Testis (tissue), 3 donors: Measurements from ENCODE around the gene GOT2. TPM values are rescaled to one million over a fixed set of nuclear protein-coding genes. Genes with fewer than 3 reads are reported as not detected.
"Not testable (repeated sequence)": the region's sequence is repeated elsewhere in the genome, so short reads cannot be mapped to it uniquely, and the experiment has no call there.

Experiments
- DNase-seq: peaks from one replicate; pipeline ENCODE4 v3.0.0-alpha.2; 2019
- H3K27ac ChIP-seq, 2 donors: fragments of 200-600 bp; sonication (generic); one replicate each; pipeline ENCODE4 v1.5.1; 2019
- H3K27me3 ChIP-seq: fragments of 200-600 bp; sonication (generic); one replicate; pipeline ENCODE4 v1.5.1; 2019
- H3K36me3 ChIP-seq: fragments of 200-600 bp; sonication (generic); one replicate; pipeline ENCODE4 v1.5.1; 2017; ENCODE audit warnings: low read depth; ENCODE audit errors: missing control alignments
- H3K4me1 ChIP-seq: fragments of 200-600 bp; sonication (generic); one replicate; pipeline ENCODE4 v1.5.1; 2019
- H3K4me3 ChIP-seq, 2 donors: fragments of 200-600 bp; sonication (generic); one replicate each; pipeline ENCODE4 v1.5.1; 2017 to 2019
- H3K9me3 ChIP-seq: fragments of 200-600 bp; sonication (generic); one replicate; pipeline ENCODE4 v1.5.1; 2017
- POLR2A ChIP-seq: fragments of 450-650 bp; IDR thresholded peaks from one replicate; pipeline ENCODE4 v1.6.1; 2017; ENCODE audit warnings: antibody characterized with exemption, mild to moderate bottlenecking, moderate library complexity
- WGBS, 2 donors: methylation state at CpG; one replicate each; pipeline ENCODE4 v1.1.5; 2018; 5-methylcytosine and 5-hydroxymethylcytosine counted together
- intact Hi-C: fragments of 100-400 bp; cut with DNase I; formaldehyde crosslinking; loops from one replicate; pipeline ENCODE4 v1.15.1; 2023; ENCODE audit warnings: low total_unique reads
- polyA plus RNA-seq: library from polyadenylated mRNA; stranded (reverse); fragments of 350-450 nt; fragmentation: Illumina TruSeq; extraction: RNeasy Lipid Tissue Mini Kit (QIAGEN cat#74804); gene quantifications from one replicate; pipeline ENCODE4 v1.2.3, GENCODE V29; 2014; ENCODE audit warnings: low read depth, low replicate concordance; ENCODE audit not compliant: insufficient read depth
- total RNA-seq, 2 donors: library from RNA; depleted of rRNA; stranded (reverse); fragments of >200 nt; gene quantifications; one replicate each; pipeline ENCODE4 v1.2.3, GENCODE V29; 2016
- TF ChIP-seq, protein P1 (sequence below), 3 experiments: fragments of 450-650 bp in 2 of 3; fragments of 200-600 bp in 1 of 3; sonication (generic) in 1 of 3; IDR thresholded peaks; one replicate each; pipeline ENCODE4 v1.5.1; 2016 to 2019; ENCODE audit warnings: antibody characterized with exemption in 3 of 3, mild to moderate bottlenecking in 2 of 3, moderate library complexity in 1 of 3

GOT2 gene
- total and polyA plus RNA-seq, 3 donors from 2014 or later, result 81.0 to 138 (median 108) TPM

DNA sequence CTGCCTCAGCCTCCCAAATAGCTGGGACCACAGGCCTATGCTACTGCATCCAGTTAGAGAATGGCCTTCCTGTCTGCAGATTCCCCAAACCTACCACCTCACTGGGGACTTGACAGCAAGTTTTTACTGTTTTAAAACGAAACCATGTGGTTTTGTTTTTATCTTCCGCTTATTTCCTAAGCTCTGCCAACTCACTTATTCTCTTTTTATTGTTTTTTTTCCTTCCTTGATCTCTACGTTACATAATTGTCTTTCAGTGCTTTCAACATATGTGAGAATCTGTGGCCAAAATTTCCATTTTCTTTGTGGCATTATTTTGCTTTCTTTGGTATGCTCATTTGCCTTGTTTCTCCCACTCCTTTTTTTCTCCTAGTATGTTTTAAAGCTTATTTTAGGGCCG, 35.0 kb downstream of the GOT2 start:
- no peaks in the 10 kb centered on the region for H3K9me3 ChIP-seq
- H3K27ac ChIP-seq, result no peak overlapping the region
- DNase-seq, result no peak
- H3K27me3 ChIP-seq, result no peaks in the 10 kb centered on the region
- TF ChIP-seq, protein P1, sequence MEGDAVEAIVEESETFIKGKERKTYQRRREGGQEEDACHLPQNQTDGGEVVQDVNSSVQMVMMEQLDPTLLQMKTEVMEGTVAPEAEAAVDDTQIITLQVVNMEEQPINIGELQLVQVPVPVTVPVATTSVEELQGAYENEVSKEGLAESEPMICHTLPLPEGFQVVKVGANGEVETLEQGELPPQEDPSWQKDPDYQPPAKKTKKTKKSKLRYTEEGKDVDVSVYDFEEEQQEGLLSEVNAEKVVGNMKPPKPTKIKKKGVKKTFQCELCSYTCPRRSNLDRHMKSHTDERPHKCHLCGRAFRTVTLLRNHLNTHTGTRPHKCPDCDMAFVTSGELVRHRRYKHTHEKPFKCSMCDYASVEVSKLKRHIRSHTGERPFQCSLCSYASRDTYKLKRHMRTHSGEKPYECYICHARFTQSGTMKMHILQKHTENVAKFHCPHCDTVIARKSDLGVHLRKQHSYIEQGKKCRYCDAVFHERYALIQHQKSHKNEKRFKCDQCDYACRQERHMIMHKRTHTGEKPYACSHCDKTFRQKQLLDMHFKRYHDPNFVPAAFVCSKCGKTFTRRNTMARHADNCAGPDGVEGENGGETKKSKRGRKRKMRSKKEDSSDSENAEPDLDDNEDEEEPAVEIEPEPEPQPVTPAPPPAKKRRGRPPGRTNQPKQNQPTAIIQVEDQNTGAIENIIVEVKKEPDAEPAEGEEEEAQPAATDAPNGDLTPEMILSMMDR (IDR thresholded peaks at IDR 0.05), result no peak
- TF ChIP-seq POLR2A, result no peak
- no peak overlapping the region for H3K4me3 ChIP-seq
- intact Hi-C loops, result no loop called here
- H3K4me1 ChIP-seq, result no peaks in the 10 kb centered on the region
- no peaks in the 10 kb centered on the region for H3K36me3 ChIP-seq
- 70 to 88% methylated on average over 4 of the region's 4 CpGs for WGBS, 2 donors

DNA sequence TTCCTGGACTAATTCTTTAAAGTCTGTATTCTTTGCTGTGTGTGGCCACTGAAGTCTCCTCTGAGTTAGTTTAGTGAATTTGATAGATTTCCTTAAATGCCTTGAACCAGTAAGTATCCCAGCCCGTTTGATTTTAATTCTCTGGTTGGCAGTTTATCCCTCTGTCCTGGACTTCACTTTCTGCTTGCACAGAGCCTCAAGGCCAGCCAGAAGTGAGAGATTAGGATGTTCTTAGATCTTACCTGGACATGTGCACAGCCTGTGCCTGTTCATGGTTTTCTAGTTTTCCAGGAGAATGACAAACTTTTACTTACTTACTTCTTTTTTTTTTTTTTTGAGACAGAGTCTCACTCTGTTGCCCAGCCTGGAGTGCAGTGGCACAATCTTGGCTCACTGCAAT, 38.7 kb downstream of the GOT2 start:
- Histone ChIP-seq H3K27me3 (no peaks in the 10 kb centered on the region), H3K4me1 (no peaks in the 10 kb centered on the region), H3K36me3 (no peaks in the 10 kb centered on the region), H3K4me3 (no peak overlapping the region), H3K27ac (no peak overlapping the region), H3K9me3 (no peaks in the 10 kb centered on the region)
- no peak for DNase-seq
- intact Hi-C loops, result no loop called here
- TF ChIP-seq, protein P1 (IDR thresholded peaks at IDR 0.05), result no peak
- TF ChIP-seq POLR2A, result no peak
- WGBS, 2 donors, result 35 to 40% methylated on average over 1 of the region's 1 CpG

DNA sequence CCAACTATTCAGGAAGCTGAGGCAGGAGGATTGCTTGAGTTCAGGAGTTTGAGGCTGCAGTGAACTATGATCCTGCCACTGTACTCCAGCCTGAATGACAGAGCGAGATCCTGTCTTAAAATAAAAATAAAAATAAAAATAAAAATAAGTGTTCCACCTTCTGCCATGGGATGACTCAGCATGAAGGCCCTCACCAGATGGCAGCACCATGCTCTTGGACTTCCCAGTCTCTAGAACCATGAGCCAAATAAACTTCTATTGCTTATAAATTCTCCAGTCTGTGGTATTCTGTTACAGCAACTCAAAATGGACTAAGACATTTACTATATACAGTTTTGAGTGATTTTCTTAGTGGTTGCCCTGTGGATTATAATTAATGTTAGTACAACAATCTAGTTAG, 41.7 kb downstream of the GOT2 start:
- Histone ChIP-seq H3K9me3 (no peaks in the 10 kb centered on the region), H3K36me3 (no peaks in the 10 kb centered on the region), H3K27ac (no peak overlapping the region), H3K4me1 (no peaks in the 10 kb centered on the region), H3K4me3 (no peak overlapping the region), H3K27me3 (no peaks in the 10 kb centered on the region)
- no peak for DNase-seq
- intact Hi-C loops, result no loop called here
- 88 to 90% methylated on average over 1 of the region's 1 CpG for WGBS, 2 donors
- TF ChIP-seq POLR2A, result no peak
- TF ChIP-seq, protein P1 (IDR thresholded peaks at IDR 0.05), result no peak

DNA sequence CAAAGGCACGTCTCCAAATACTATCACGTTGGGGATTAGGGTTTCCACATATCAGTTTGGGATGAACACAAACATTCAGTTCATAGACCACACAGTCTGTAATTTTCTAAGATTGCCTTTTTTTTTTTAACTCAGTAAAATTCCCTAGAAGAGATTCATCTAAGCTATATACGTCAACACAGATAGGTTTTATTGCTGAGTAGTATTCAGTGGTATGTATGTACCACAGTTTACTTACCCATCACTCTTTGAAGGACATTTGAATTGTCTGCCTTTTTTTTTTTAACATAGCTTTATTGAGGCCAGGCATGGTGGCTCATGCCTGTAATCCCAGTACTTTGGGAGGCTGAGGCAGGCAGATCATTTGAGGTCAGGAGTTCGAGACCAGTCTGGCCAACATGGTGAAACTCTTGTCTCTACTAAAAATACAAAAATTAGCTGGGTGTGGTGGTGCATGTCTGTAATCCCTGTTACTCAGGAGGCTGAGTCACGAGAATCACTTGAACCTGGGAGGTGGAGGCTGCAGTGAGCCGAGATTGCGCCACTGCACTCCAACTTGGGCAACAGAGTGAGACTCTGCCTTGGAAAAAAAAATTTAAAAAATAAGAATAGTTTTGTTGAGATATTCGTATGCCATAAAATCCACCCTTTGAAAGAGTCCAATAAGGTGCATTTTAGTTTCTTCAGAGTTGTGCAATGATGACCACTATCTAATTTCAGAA, 47.0 kb downstream of the GOT2 start:
- WGBS, 2 donors, result 82 to 84% methylated on average over 8 of the region's 8 CpGs
- intact Hi-C loops, result not testable (repeated sequence)

DNA sequence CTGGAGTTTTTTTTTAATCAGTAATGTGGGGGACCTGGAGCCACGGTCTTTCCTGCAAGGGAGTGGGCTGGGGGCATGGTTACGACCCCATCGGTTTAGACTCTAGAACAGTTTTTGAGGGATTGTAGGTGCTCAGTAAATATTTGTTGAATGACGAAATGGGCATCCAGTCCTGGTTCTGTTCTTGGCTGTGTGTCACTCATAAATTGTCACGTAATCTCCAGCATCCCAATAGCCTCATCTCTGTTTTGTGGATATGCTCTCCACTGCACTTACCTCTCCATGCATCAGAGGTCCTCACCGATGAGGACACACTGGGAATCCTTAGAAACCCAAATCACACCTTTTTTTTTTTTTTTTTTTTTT, 49.0 kb downstream of the GOT2 start:
- TF ChIP-seq, protein P1 (IDR thresholded peaks at IDR 0.05), result no peak
- TF ChIP-seq POLR2A, result no peak
- peaks cover 9% of the 10 kb centered on the region for H3K4me1 ChIP-seq
- WGBS, 2 donors, result 58 to 66% methylated on average over 6 of the region's 6 CpGs

More for the DNA sequence above, 47.0 kb downstream of the GOT2 start:
- H3K27ac ChIP-seq, H3K9me3 ChIP-seq, H3K36me3 ChIP-seq, H3K4me3 ChIP-seq, H3K27me3 ChIP-seq, DNase-seq, H3K4me1 ChIP-seq: not testable (repeated sequence)

More for the DNA sequence above, 49.0 kb downstream of the GOT2 start:
- H3K4me3 ChIP-seq, result peak overlapping the region; percentile 88 to 90
- H3K27ac ChIP-seq, result peak overlapping the region; percentile 67 to 73
- no peak for DNase-seq
- H3K27me3 ChIP-seq, result no peaks in the 10 kb centered on the region
- no peaks in the 10 kb centered on the region for H3K36me3 ChIP-seq
- H3K9me3 ChIP-seq, result no peaks in the 10 kb centered on the region
- intact Hi-C loops, result no loop called here
